COLO829 (cell line): ENCODE results near the gene USB1.
"Not testable (repeated sequence)": the region's sequence is repeated elsewhere in the genome, so short reads cannot be mapped to it uniquely, and the experiment has no call there.

ENCODE experiments used
- DNase-seq: peaks from one replicate; pipeline ENCODE4 v3.0.0; 2012; ENCODE audit warnings: low spot score

USB1 gene

DNA sequence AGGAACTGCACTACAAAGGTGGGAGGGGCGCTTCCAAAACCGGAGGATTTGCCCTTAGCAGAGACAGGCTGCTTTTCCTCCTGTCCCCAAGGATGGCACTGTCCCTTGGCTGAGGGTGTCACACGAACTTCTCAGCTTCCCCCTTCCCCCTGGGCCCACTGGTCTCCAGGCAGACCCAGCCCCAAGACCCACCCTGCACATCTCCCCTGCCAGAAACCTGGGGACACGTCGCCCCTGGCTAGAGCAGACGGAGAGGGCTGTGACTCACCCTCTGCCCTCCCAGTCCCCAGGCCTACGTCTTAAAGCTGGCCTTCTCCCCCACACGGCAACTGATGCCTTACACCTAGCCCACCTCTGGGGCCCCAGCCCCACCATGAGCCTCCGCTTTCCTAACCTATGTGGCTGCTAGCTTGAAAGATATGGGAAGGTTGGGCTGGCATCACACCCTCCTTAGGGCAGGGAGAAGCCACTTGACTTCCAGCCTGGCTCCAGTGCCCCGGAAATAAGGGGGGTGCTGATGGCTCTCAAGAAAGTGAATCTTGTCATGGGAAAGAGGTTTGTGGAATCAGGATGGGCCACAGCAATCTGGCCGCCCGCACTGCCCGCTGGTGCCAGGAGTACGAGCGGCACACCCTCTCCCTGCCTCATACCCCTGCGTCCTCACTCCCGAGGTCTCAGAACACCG is 5.3 kb upstream of the USB1 start:
- no peak for DNase-seq

GRCh38 chr16:57996406-57997175 is 4.6 kb upstream of the USB1 start:
- no peak for DNase-seq

GRCh38 chr16:57997176-57997527 is 4.1 kb upstream of the USB1 start:
- no peak for DNase-seq

DNA sequence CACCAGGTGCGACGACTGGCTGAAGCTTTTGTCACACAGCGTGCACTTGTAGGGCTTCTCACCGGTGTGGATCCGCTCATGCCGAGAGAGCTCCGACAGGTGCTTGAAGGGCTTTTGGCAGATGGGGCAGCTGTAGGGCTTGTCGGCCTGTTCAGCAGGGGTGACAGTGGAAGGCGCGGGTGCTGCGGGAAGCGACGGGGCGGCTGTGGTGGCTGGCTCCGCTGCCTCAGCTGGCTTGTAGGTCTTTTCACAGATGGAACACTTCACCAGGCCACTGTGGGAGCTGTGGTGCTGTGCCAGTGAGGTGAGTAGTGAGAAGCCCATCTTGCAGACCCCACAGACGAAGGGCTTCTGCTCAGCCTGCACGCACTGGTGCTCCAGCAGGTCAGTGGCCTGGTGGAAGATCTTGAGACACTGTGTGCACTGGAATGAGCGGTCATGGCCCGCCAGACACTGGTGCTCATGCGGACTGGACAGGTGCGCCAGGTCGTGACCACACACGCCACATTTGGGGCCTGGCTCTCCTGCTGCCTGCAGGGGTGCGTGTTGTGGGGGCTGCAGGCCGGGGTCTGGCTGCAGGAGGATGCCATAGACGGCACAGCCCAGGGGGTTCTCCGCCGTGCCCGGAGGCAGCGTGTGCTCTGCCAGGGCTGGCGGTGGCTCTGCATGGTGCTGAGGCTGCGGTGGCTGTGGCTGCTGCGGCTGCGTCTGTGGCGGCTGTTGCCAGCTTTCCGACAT is 3.5 kb upstream of the USB1 start:
- no peak for DNase-seq

DNA sequence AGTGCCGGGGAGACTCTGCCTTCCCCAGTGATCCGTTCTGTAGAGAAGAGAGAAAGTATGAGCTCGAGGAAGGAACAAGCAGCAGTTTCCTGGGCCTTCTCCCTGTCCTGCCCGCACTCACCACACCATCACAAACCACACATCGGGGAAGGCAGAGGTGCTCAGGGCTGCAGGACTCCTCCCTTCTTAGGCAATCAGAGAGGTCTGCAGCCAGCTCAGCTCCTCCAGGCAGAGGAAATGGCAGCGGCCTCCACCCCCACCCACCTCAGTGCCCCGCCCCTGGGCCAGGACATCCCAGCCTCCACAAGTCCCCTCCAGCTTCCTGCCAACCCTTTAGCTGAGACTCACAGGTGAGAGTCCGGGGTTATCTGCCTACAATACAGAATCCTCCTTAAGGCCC is 2.7 kb upstream of the USB1 start:
- no peak for DNase-seq

GRCh38 chr16:57998992-57999365 is 2.2 kb upstream of the USB1 start:
- DNase-seq: no peak

DNA sequence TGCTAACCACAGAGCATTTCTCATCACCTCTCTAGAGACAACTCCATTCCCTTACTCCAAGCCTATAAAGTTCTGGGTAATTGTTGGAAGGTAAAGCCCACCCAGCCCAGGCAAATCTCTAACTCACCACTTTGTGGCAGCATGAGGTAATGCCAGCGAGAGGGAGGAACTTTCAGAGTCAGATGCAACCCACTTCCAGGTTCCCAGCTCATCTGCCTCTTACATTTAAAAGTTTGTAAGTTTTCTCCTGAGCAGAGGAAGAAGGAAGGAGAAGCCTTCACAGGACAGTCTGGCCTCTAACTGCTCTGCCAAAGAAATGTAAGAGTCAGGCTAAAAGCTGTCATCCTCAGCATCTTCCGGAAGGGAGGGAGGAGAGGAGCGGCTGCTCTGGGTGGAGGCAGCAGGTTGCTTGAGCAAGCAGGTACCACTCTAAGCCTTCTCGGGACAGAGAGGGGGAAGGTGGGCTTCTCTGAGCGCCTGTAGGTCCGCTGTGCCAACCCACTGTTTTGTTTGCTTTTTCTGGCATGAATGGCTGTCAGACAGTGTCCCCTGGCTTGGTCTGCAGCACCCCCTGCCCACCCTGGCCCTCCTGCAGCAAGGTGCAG is 1.7 kb upstream of the USB1 start:
- no peak for DNase-seq

DNA sequence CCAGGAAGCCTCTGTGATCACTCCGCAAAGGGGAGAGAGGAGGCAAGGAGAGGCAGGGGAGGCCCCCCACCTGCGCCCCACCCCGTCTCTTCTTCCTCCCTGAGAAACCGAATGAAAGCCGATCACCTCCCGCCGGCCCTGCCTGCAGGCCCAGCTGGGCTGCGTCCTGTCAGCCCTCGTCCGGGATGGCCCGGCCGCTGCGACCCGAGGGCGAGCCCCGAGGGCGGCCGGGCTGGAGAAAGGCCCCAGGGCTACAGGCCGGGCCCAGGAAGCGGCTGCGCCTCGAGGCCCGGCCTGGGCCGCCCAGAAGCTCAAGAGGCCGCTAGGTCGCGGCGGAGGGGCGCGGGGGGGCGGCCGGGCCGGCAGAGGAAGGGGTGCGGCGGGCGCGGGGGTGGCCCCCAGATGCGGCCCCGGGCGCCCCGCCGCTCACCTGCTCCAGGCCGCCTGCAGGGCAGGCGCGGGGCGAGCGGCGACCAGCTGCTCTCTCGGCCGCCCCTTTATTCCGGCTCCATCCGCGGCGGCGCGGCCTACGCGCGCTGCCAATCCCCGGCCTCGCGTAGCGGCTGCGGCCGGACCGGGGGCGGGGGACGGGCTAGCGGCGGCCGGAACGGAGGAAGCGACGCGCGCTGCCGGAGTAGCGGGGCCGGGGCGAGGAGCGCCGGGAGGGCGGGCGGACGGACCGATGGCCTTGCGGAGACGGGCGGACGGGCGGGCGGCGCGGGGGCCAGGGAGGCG is 1.1 kb upstream of the USB1 start, which contains the start of gene ZNF319:
Gene ZNF319, minus strand, starts transcription at position 702 of the 735 bp plus-strand sequence. CDS start 2,407 bp downstream, outside the sequence.
- DNase-seq: no peak

- no peak for DNase-seq
Measured at GRCh38 chr16:58001781-58002415, 691 bp downstream of the USB1 start.

DNA sequence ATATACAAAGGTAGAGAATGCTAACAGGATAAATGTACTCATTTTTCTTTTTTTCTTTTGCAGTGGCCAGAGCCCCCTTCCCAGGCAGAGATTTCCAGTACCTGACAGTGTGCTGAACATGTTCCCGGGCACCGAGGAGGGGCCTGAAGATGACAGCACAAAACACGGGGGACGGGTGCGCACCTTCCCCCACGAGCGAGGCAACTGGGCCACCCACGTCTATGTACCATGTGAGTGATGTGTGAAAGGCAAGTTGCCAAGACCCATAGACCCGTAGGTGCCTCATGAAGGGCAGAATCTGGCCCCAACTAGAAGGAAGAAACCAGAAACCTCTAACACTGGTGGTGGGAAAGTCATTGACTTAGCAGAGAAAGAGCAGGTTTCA is 1.2 kb downstream of the USB1 start:
- DNase-seq: no peak

- no peak for DNase-seq
Measured at GRCh38 chr16:58002936-58003335, 1.7 kb downstream of the USB1 start.

GRCh38 chr16:58004736-58005135 is 3.5 kb downstream of the USB1 start:
- not testable (repeated sequence) for DNase-seq

DNA sequence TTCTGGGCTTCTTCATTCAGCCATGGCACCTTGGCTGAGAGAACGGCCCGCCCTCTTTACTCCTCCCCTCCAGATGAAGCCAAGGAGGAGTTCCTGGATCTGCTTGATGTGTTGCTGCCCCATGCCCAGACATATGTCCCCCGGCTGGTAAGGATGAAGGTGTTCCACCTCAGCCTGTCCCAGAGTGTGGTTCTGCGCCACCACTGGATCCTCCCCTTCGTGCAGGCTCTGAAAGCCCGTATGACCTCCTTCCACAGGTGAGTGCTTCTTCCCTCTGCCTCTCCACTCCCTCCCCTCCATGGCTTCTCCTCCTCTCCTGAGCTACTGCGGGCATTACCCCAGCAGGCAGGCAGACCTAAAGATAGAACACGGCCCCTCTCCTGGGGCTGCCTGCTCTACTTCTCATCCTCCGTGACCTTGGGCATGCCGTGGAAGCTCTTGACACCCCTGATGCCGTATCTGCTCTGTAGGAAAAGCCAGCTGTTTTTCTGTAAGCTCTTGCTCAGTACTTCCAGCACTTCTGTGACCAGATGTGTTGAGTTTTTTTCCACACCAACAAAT is 8.7 kb downstream of the USB1 start:
- DNase-seq: no peak

DNA sequence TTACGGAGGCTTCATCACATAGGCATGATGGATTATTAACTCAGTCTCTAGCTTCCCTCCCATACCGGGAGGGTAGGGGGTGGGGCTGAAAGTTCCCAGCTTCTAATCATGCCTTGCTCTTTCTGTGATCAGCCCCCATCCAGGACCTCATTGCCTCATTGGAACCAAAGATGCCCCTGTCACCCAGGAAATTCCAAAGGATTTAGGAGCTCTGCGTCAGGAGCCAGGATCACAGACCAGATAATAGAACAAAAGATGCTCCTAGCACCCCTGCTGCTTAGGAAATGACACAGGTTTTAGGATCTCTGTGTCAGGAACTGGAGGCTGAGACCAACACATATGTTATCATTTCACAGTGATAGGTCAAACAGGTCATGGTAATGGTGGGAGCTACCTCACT is 9.7 kb downstream of the USB1 start:
- DNase-seq: no peak

DNA sequence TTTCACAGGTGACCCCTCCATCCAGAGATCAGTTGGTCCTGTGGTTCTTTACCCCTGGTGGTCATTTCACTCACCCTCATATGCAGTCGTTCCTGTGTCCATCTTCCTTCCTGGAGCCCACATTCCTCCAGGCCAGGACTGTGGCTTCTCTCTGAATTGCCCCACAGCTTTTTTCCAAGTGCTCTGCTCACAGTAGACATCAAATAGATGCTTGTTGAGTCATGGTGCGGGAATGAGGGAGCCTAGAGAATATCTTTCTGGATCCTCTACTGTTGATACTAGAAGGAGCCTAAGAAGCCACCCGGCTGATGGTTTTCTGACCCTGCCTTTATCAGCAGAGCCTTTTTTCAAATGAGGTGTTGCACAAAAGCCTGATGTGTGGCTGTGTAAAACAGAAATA is 10.4 kb downstream of the USB1 start:
- DNase-seq: no peak

- no peak for DNase-seq
Measured at GRCh38 chr16:58012481-58012880, 11.3 kb downstream of the USB1 start.

- no peak for DNase-seq
Measured at GRCh38 chr16:58013201-58013956, 12.2 kb downstream of the USB1 start.

DNA sequence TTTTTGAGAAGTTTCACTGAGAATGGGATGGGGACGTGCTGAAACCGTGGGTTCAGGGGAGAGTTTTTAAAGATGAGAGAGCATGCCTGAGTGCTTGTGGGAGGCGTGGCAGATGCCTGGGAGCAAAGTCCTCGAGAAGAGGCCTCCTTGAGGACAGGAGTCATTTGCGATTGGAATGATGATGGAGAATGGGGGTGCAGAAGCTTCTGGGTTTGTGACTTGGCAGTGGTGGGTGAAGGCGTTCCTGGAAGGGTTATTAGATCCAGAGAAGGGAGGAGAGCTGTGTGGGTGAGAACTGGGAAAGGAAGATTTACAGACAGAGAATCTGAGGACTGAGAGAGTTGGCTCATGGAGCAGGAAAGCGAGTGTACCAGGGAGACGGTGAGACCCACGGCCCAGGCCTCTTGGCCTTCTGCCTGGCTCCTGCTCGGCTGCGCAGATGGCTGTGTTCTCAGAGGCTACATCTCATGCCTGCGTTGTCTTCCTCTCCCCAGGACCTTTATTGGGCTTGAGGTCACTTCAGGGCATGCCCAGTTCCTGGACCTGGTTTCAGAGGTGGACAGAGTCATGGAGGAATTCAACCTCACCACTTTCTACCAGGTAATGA is 15.7 kb downstream of the USB1 start:
- DNase-seq: no peak

DNA sequence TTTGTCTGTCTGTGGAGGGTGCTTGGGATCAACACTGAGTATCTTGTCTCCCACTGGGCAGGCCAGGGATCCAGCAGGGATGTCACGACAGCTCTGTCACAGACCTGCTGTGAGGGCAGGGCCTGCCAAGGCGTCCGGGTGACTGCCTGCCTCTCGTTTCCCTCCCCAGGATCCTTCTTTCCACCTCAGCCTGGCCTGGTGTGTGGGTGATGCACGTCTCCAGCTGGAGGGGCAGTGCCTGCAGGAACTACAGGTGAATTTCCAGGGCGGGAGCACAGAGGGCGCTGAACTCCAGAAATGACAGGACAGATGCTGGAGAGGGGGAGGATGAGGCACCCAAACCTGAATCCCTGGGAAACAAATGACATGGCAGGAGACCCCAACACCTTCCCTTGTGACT is 17.6 kb downstream of the USB1 start:
- no peak for DNase-seq
